GM10847 (cell line): ENCODE results near the gene PORCN.

Source experiments
- POLR2A ChIP-seq: IDR thresholded peaks from 2 replicates; pipeline ENCODE4 v1.6.1; 2011; ENCODE audit not compliant: insufficient read length; ENCODE audit errors: extremely low read depth

The PORCN gene

GRCh38 chrX:48508400-48509244, at the start of gene PORCN:
TSS of gene PORCN (plus strand) at chrX:48508992. CDS start at chrX:48509821, 829 bp downstream.
- TF ChIP-seq POLR2A: peak; percentile 44

GRCh38 chrX:48459483-48459882, 49.3 kb upstream of the PORCN start:
- no peak for TF ChIP-seq POLR2A

GRCh38 chrX:48460031-48460430, 48.8 kb upstream of the PORCN start:
- no peak for TF ChIP-seq POLR2A

- TF ChIP-seq POLR2A: no peak
Observed at GRCh38 chrX:48460606-48461005, 48.2 kb upstream of the PORCN start.

GRCh38 chrX:48461830-48462229, 47.0 kb upstream of the PORCN start:
- no peak for TF ChIP-seq POLR2A

- no peak for TF ChIP-seq POLR2A
Observed at GRCh38 chrX:48465336-48465933, 43.4 kb upstream of the PORCN start.

- no peak for TF ChIP-seq POLR2A
Observed at GRCh38 chrX:48466696-48467095, 42.1 kb upstream of the PORCN start.

GRCh38 chrX:48467281-48467761, 41.5 kb upstream of the PORCN start:
- no peak for TF ChIP-seq POLR2A

- no peak for TF ChIP-seq POLR2A
Observed at GRCh38 chrX:48468247-48468671, 40.5 kb upstream of the PORCN start.

- no peak for TF ChIP-seq POLR2A
Observed at GRCh38 chrX:48468693-48469691, 39.8 kb upstream of the PORCN start.

- no peak for TF ChIP-seq POLR2A
Observed at GRCh38 chrX:48470110-48470832, 38.5 kb upstream of the PORCN start, which contains the start of gene SLC38A5. TSS of gene SLC38A5 (minus strand) at chrX:48470260. CDS start at chrX:48467924, 2,336 bp downstream.

- TF ChIP-seq POLR2A: no peak
Observed at GRCh38 chrX:48470833-48471118, 38.0 kb upstream of the PORCN start.

GRCh38 chrX:48471504-48471903, 37.3 kb upstream of the PORCN start:
- TF ChIP-seq POLR2A: no peak

- no peak for TF ChIP-seq POLR2A
Observed at GRCh38 chrX:48472225-48472624, 36.6 kb upstream of the PORCN start.
